GM23338 (cell line): ENCODE results near the gene TRPC4.

Experiments
- CREB1 ChIP-seq: fragments of 250-450 bp; sonication (Bioruptor Pico); IDR thresholded peaks from 2 replicates; pipeline ENCODE4 v1.5.0; 2020; ENCODE audit warnings: low read depth, mild to moderate bottlenecking, moderate library complexity
- CTCF ChIP-seq, 2 experiments: fragments of 200-600 bp in 1 of 2; sonication (generic) in 1 of 2; conservative IDR thresholded peaks; 2 replicates each; pipeline versions ENCODE4 v1.5.1 to v1.6.1; 2016 to 2017; ENCODE audit warnings: antibody characterized with exemption in 2 of 2, low read depth in 2 of 2, mild to moderate bottlenecking in 2 of 2, moderate library complexity in 1 of 2
- ETS1 ChIP-seq: IDR thresholded peaks from 2 replicates; pipeline ENCODE4 v1.6.1; 2016; ENCODE audit warnings: antibody characterized with exemption
- EZH2 ChIP-seq: fragments of 200-600 bp; sonication (generic); IDR thresholded peaks from one replicate; pipeline ENCODE4 v1.8.0; 2017; ENCODE audit warnings: antibody characterized with exemption, mild to moderate bottlenecking, low read depth; ENCODE audit not compliant: unreplicated experiment
- EZH2phosphoT487 ChIP-seq: fragments of 200-600 bp; sonication (generic); IDR thresholded peaks from one replicate; pipeline ENCODE4 v1.8.1; 2018; ENCODE audit warnings: antibody characterized with exemption; ENCODE audit not compliant: unreplicated experiment
- JUNB ChIP-seq: IDR thresholded peaks from one replicate; pipeline ENCODE4 v1.6.1; 2016; ENCODE audit warnings: antibody characterized with exemption; ENCODE audit not compliant: unreplicated experiment
- POLR2AphosphoS5 ChIP-seq: IDR thresholded peaks from 2 replicates; pipeline ENCODE4 v1.6.1; 2016; ENCODE audit warnings: antibody characterized with exemption, low read depth
- REST ChIP-seq: IDR thresholded peaks from one replicate; pipeline ENCODE4 v1.6.1; 2018; ENCODE audit warnings: antibody characterized with exemption; ENCODE audit not compliant: unreplicated experiment

GRCh38 chr13:37594550-37594949, 275.0 kb downstream of the TRPC4 start:
- TF ChIP-seq CTCF (conservative IDR thresholded peaks at IDR 0.05; ENCODE audit: low read depth in 2 of 2) (no peak), POLR2AphosphoS5 (no peak), REST (no peak), ETS1 (no peak), EZH2 (no peak), EZH2phosphoT487 (no peak), JUNB (no peak), CREB1 (no peak)
